ENCODE results near the gene FAM227B.
"Not testable (repeated sequence)": the region's sequence is repeated elsewhere in the genome, so short reads cannot be mapped to it uniquely, and the experiment has no call there.

Gene FAM227B

GRCh38 chr15:49490966-49491365 lies 129.7 kb downstream of the FAM227B start:
- no peak for DNase-seq

- DNase-seq, result not testable (repeated sequence)
Observed at GRCh38 chr15:49485401-49485800, 135.2 kb downstream of the FAM227B start.

- not testable (repeated sequence) for DNase-seq
Observed at GRCh38 chr15:49478982-49479381, 141.6 kb downstream of the FAM227B start.

GRCh38 chr15:49478021-49478420 lies 142.6 kb downstream of the FAM227B start:
- DNase-seq, result not testable (repeated sequence)

GRCh38 chr15:49473031-49473430 lies 147.6 kb downstream of the FAM227B start:
- no peak for DNase-seq

GRCh38 chr15:49472338-49472737 lies 148.3 kb downstream of the FAM227B start:
- no peak for DNase-seq

- DNase-seq, result no peak
Observed at GRCh38 chr15:49471733-49472132, 148.9 kb downstream of the FAM227B start.

GRCh38 chr15:49471248-49471647 lies 149.4 kb downstream of the FAM227B start:
- DNase-seq, result not testable (repeated sequence)

GRCh38 chr15:49468481-49468839 lies 152.2 kb downstream of the FAM227B start:
- DNase-seq, result no peak

DNA sequence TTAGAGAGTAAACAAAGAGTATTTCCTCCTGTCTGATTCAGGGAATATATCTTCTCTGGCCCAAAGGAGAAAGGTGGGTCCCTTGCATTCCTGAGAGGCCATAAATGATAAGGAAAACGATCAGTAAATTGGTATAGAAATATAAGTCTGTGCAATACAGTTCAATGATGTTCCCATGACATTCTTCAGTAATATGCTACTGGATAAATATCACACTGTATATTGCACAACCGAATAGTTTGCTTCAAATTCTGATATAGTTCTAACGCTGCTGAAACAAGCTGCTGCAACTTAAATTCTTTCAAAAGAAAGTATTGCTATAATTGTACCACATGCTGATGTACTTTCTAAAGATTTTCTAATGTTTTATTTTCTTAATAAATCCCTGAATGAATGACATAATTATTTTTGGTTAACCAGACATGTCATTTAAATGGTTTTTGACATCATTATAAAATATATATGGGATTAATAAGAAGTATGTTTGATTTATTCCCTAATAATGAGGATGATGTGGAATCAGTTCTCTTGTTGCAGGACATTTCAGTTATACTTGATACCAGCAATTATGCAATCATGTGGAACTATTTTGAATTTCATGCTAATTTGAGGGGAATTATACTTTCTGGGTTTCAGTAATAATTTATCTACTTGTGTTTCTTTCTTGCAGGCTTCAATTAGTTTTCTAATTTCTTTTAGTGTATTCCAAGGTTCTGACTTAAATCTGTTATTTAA lies 152.7 kb downstream of the FAM227B start:
- DNase-seq, result no peak

GRCh38 chr15:49466119-49466518 lies 154.5 kb downstream of the FAM227B start:
- no peak for DNase-seq

GRCh38 chr15:49464522-49464921 lies 156.1 kb downstream of the FAM227B start:
- no peak for DNase-seq

DNA sequence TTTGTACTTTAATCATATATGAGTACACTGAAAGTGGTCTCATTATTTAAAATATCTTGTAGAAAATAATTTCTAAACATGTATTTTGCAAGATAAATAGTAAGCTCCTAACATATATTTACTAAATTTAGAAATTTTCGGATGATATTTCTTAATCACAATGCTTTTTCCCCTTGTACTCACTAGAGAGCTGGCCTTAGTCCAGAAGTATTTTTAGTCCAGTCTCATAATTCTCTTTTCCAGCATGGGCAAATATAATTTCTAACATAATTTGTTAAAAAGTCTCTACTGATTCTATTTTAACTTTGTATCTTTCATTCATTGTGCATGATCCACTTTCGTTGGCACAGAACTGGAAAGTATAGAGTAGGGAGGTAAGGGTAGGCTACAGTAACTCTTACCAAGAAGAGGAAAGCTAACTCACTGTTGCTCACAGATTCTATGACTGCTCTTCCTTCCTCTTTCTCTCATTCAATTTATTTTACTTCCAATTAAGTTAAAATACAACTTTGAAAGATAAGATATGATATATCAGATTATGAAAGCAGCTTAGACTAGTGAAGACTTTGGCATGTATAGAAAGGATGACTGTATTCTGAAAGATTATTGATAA lies 158.3 kb downstream of the FAM227B start:
- DNase-seq, result no peak

- no peak for DNase-seq
Observed at GRCh38 chr15:49460411-49460941, 160.1 kb downstream of the FAM227B start.

GRCh38 chr15:49458145-49458544 lies 162.5 kb downstream of the FAM227B start:
- DNase-seq, result no peak

DNA sequence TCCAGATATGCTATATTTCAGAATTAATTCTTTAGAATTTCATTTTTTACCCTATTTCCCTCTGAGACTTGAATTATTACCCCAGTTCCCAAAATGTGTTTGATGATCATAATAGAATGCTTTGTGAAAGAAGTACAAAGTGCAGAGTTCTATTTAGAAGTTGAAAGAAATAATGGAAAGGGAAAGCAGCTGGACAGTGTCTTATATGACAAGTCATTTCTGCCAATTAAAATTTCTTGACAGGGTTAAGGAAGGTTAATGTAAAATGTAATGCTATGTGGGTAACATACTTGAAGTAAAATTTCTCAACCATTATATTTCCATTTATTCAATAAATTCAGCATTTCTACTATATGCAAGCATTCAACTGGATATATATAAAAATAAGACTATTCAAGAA lies 164.5 kb downstream of the FAM227B start:
- DNase-seq, result no peak

DNA sequence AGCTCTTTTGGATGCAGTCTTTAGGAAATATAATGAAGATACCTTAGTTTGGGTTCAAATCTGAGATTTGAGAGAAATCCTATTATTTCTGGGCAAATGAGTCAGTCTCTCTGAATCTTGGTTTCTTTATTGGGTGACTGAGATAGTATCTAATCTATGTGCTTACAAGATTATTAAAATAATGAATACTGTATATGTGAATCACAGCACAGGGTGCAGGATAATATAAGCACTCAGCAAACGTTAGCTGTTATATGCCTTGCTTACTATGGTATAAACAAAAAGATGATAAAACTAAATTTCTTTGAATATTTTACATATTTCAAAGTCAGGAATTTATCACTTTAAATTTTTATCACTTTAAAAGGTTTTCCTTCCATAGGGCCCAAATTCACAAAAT lies 168.0 kb downstream of the FAM227B start:
- DNase-seq, result no peak

DNA sequence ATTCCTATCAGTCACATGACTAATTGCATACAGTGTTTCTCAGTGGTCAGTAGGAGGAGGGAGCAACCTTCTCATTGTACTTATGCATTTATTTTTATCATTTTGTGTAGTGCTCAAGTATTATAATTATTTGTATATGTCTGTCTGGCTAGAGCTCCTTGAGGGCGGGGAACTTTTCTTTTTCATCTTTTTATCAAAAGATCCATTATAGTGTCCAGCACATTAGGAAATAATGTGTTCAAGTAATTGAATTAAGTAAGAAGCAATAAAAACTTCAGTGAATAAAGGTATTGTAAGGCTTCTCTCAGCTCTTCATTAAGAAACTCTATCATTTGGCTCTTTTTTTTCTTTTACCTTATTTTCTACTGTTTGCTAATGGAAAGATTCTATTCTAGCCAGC lies 178.8 kb downstream of the FAM227B start:
- DNase-seq, result no peak

GRCh38 chr15:49441356-49441755 lies 179.3 kb downstream of the FAM227B start:
- DNase-seq, result no peak

DNA sequence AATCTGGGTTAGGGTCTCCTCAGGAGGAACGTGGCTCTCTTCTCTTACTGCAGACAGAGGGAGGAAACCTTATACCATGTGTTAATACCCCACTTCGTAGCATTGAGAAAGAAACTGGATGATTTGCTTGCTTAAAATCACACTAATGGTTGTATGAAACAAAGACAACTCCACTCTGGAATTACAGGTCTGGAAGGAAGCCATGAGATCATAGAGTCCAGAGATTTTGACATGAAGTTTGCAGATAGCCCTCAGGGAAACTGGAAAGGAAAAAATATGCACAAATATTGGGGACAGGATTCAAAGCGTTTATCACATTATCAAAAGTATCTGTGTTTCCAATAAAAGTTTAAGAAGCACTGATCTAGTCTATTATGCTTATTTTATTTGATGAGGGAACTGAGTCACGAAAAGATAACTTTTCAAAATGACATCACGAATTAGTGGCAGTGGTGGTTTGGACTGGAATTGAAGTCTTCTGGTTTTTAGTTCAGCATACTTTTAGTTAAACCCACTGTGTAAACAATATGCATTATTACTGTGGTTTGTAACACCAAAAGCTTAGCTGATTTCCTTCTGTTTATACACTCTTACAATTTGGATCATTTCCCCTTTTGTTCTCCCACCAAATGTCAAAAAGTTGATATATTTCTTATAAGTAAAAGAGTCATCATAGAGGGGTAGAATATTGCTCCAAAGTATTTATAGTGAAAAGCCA lies 180.8 kb downstream of the FAM227B start:
- no peak for DNase-seq

DNA sequence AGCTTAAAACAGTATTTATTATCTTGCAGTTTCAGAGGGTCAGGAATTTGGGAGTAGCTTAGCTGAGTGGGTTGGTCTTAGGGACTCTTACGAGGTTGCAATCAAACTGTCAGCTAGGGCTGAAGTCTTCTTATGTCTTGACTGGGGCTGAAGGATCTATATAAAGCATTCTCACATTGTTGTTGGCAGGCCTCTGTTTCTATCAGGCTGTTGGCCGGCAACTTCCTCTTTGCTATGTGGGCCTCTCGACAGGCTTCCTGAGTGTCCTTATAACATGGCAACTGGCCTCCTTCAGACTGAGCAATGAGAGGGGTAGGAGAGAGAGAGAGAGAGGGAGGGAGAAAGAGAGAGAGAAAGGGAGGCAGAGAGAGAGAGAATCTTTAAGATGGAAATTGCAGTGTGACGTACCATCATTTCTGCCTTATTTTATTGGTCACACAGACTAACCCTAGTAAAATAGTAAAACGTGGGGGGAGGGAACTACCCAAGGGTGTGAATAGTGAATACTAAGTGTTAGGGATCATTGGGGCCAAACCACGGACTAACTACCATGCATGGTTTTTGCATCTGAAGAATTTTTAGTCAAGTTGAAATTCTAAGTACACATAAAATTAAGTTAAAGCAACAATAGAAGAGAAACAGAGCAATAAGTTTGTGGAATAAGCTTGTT lies 181.5 kb downstream of the FAM227B start:
- DNase-seq, result no peak

DNA sequence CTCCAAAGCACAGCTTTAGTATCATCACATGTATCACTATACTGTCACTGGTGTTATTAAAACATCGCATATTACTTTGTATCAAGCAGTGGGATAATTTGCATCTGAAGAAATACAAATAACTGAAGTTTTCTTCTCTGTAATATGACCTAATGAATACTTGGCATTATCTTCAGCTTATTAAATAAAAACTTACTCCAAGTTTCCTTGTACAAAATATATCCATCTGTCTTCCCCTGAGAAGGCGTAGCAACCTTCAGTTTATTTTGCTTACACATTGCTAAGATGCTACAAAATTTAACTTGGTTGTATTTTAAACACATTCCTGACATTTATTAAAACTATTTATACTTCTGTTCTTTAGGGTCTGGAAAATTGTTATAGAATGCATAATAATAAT lies 183.9 kb downstream of the FAM227B start:
- no peak for DNase-seq

- no peak for DNase-seq
Observed at GRCh38 chr15:49435174-49435573, 185.4 kb downstream of the FAM227B start.
